ENCODE results near the gene RAP2A.

Gene RAP2A

DNA sequence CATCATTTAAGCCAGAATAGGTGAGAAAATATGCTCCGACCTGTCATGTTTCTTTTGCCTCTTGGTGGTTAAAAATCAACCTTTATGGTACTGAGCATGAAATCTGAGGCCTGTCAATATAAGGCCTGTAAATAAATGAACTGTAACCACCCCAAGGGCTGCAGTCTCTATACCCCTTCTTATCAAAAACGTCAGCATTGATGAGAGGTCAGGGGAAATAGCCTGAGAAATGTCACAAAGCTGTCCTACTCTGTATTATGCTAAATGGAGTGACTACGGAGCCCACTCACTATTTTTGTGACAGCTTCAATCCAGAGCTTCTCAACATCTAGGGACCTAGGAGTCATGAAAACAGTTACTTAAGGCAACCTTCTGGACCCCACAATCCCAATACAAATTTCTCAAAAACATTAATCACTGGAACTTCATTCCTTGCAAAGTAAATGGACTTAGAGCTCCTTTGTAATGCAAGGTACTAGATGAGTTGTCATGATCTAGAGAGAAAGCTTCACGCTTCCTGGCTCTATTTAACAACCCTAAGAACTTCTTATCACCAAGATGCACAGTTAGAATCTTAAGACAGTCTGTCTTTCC, 2.7 kb upstream of the RAP2A start:
- no peak overlapping the region for H3K4me3 ChIP-seq
- TF ChIP-seq, protein P1, sequence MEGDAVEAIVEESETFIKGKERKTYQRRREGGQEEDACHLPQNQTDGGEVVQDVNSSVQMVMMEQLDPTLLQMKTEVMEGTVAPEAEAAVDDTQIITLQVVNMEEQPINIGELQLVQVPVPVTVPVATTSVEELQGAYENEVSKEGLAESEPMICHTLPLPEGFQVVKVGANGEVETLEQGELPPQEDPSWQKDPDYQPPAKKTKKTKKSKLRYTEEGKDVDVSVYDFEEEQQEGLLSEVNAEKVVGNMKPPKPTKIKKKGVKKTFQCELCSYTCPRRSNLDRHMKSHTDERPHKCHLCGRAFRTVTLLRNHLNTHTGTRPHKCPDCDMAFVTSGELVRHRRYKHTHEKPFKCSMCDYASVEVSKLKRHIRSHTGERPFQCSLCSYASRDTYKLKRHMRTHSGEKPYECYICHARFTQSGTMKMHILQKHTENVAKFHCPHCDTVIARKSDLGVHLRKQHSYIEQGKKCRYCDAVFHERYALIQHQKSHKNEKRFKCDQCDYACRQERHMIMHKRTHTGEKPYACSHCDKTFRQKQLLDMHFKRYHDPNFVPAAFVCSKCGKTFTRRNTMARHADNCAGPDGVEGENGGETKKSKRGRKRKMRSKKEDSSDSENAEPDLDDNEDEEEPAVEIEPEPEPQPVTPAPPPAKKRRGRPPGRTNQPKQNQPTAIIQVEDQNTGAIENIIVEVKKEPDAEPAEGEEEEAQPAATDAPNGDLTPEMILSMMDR (IDR thresholded peaks at IDR 0.05), result no peak
- DNase-seq (ENCODE audit: low spot score), result no peak
- H3K27ac ChIP-seq, result no peak overlapping the region

DNA sequence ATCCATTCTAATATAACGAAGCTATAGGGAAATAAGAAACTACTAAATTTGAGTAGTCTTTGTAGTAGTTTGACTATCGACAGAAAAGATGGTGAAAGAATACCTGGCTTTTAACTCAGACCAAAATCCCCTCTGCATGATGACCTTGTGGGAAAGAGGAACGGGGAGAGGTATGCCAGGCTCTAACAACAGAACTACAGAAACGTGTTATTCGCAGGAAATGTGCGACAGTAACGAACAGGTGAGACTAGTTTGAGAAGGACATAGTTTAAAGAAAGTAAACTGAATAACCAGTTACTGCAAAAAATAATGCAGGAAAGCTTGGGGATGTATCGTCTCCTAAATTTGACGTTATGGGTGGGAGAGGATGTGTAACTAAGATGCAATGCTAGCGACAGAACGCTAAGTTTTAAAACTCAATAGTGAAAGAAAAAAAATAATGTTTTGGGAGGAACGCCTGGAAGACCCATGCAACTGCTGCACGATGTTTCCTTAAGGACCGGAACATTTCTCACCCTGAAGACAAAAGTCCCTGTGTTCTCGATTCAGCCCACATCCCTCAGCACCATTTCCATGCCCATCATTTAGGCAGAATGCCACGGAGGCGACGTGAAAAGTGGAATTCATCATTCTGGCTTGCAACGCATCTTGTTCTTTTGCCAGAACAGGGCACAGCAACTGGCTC, 1.6 kb upstream of the RAP2A start:
- no peak for DNase-seq (ENCODE audit: low spot score)
- Histone ChIP-seq H3K4me3 (peak overlapping the region; percentile 97), H3K27ac (peak overlapping the region; percentile 83 to 97)
- TF ChIP-seq, protein P1 (IDR thresholded peaks at IDR 0.05), result no peak

DNA sequence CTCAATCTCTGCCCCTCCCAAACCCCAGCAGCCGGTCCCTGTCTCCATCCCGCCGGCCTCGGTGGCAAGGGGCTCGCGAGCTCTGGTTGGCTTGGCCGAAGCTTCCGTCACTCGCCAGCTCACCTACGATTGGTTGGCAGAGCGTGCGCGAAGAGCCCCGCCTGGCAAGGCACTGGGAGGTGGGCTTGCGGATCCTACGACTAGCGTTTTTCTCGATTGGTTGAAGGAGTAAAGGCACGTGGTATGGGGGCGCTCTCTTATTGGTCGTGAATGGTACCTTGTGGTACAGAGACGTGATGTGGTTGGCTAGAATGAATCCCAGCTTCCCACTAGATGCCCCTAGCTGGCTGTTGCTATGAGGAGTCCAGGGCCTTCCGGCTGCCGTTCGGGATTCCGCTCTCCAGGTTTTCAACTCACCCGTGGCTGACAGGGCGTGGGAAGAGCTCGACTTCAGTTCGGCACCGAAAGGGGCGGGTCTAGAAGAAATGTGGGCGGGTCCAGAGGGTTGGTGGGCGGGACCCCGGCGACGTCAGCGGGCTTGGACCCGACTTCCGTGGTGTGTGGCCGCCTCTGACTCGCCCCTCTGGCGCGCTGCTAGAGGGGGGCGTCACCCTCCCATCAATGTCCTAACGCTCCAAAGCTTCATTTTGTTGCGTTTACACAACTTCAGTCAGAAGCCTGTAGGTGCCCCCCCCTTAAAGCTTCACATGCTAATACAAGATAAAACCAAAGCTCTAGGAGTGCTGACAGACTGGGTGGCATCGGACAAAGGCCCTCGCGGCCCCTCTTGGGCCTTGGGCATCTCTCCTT, 847 bp upstream of the RAP2A start:
- peak overlapping the region; percentile 97 for H3K4me3 ChIP-seq
- peak overlapping the region; percentile 87 to 97 for H3K27ac ChIP-seq
- TF ChIP-seq, protein P1 (IDR thresholded peaks at IDR 0.05), result no peak
- peak; percentile 100 for DNase-seq (ENCODE audit: low spot score)

DNA sequence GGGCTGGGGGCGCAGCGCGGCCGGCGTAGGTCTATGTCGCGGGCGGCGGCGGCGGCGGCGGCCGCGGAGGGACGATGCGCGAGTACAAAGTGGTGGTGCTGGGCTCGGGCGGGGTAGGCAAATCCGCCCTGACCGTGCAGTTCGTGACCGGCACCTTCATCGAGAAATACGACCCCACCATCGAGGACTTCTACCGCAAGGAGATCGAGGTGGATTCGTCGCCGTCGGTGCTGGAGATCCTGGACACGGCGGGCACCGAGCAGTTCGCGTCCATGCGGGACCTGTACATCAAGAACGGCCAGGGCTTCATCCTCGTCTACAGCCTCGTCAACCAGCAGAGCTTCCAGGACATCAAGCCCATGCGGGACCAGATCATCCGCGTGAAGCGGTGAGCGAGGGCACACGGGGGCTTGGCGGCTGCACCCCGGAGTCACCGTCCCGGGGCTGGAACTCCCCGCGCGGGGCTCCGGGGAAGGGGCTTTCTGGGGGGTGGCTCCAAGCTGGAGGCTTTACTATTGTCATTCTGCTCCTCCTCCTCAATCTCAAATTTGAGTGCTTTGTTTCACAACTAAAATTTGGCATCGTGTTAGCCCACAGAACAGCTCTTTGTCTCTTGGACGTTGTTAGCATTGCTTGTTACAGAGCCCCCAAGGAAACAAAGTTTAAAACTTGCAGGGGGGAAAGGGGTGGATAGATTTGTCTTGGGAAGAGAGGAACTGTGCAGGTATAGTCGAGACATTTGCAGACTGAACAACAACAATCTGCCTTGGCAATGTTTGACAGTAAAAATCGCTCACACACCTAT, 630 bp downstream of the RAP2A start:
- TF ChIP-seq, protein P1 (IDR thresholded peaks at IDR 0.05), result no peak
- peak; percentile 82 for DNase-seq (ENCODE audit: low spot score)
- Histone ChIP-seq H3K4me3 (peak overlapping the region; percentile 97), H3K27ac (peak overlapping the region; percentile 25 to 97)

DNA sequence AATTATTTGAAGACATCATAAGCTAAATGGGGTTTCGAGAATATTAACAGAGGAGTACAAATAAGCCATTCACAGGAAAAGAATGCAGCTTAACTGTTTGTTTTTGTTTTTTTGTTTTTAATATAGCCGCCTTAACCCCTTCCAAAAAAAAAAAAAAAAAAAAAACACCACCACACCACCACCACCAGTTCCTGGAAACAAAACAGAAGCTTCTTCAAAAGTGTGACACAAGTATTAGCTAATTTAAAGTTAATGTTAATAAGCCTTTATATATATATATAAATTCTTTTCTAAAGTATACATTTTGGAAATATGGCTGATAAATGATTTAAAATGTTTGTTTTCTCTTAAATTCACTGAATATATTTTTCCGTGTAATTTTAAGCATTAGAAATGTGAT, 1.4 kb downstream of the RAP2A start:
- Histone ChIP-seq H3K27ac (peak overlapping the region in 1 of 2 donors; percentile 97), H3K4me3 (peak overlapping the region; percentile 97)
- TF ChIP-seq, protein P1 (IDR thresholded peaks at IDR 0.05), result no peak
- DNase-seq (ENCODE audit: low spot score), result no peak

DNA sequence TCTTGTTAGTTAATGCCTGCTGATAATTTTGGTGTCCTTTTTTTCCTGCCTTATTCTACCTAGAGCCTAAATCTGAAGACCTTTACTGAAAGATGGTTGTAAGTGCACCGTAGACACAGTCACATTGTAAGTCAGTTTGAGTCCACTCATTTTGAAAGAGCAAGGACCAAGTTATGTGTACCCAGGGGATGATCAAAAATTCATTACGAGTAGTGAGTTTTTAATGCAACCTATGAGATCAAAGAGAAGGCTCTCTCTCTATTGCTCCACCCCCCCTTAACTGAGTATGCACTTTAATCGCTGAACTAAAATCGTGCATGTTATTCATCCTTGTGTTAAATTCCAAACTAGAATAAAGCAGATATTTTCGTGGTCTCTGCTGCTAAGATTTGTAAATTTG, 1.8 kb downstream of the RAP2A start:
- no peak for DNase-seq (ENCODE audit: low spot score)
- TF ChIP-seq, protein P1 (IDR thresholded peaks at IDR 0.05), result no peak
- H3K27ac ChIP-seq, result no peak overlapping the region
- H3K4me3 ChIP-seq, result peak overlapping the region; percentile 97

All from coronary artery (tissue), 2 donors.